Measurements from ENCODE around the gene DPPA5. TPM values are rescaled to one million over a fixed set of nuclear protein-coding genes. Genes with fewer than 3 reads are reported as not detected.
"Not testable (repeated sequence)": the region's sequence is repeated elsewhere in the genome, so short reads cannot be mapped to it uniquely, and the experiment has no call there.

The DPPA5 gene
- total RNA-seq, 1 donor from 2014 or later = not detected

DNA sequence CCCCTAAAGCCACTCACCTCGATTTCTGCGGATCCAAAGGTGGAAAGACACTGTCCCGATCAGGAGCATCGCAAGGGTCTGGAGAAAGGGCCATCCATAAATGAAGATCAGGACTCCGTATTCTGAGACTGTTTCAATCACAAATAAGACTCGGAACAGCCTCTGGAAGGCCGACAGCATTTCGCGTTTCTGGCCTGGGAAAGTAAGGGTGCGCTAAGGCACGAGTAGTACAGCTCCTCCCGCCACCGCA is 44.6 kb downstream of the DPPA5 start:
- H3K27me3 ChIP-seq (ENCODE audit: low read depth) = peaks cover 56% of the 10 kb centered on the region
- H3K4me3 ChIP-seq = peak overlapping the region; percentile 71
- DNase-seq = no peak
- peaks cover 15% of the 10 kb centered on the region for H3K4me1 ChIP-seq
- no peaks in the 10 kb centered on the region for H3K9me3 ChIP-seq (replicated peaks)
- H3K36me3 ChIP-seq = no peaks in the 10 kb centered on the region
- TF ChIP-seq CTCF (IDR thresholded peaks at IDR 0.05; ENCODE audit: borderline replicate concordance) = no peak
- no peak overlapping the region for H3K27ac ChIP-seq (replicated peaks)
- intact Hi-C loops (cut with micrococcal nuclease) = no loop called here

- TF ChIP-seq CTCF (IDR thresholded peaks at IDR 0.05; ENCODE audit: borderline replicate concordance) = no peak
- Histone ChIP-seq H3K27ac (replicated peaks) (no peak overlapping the region), H3K4me3 (peak overlapping the region; percentile 71), H3K4me1 (peaks cover 15% of the 10 kb centered on the region), H3K9me3 (replicated peaks) (no peaks in the 10 kb centered on the region), H3K36me3 (no peaks in the 10 kb centered on the region), H3K27me3 (ENCODE audit: low read depth) (peaks cover 51% of the 10 kb centered on the region)
- no peak for DNase-seq
- intact Hi-C loops (cut with micrococcal nuclease) = no loop called here
Measured at GRCh38 chr6:73308712-73309534, 45.2 kb downstream of the DPPA5 start.

DNA sequence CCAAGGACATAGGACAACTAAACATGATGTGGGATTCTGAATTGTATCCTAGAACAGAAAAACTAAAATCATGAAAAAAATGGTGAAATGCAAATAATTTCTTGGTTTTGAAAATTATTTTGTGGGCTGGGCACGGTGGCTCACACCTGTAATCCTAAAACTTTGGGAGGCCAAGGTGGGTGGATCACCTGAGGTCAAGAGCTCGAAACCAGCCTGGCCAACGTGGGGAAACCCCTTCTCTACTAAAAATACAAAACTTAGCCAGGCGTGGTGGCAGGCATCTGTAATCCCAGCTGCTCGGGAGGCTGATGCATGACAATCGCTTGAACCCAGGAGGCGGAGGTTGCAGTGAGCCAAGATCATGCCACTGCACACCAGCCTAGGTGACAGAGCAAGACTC is 50.3 kb downstream of the DPPA5 start:
- H3K9me3 ChIP-seq (replicated peaks); intact Hi-C loops (cut with micrococcal nuclease); H3K4me3 ChIP-seq; H3K36me3 ChIP-seq; H3K27ac ChIP-seq (replicated peaks); H3K4me1 ChIP-seq; DNase-seq: not testable (repeated sequence)
- peaks cover 38% of the 10 kb centered on the region for H3K27me3 ChIP-seq (ENCODE audit: low read depth)

Other genes starting within 250 kb of the DPPA5 start
- not detected for gene KHDC1L, start 128.8 kb downstream of the DPPA5 start, total RNA-seq
- gene KHDC1, start 91.1 kb downstream of the DPPA5 start, total RNA-seq = 1.1 TPM
- gene KHDC3L, start 8.4 kb upstream of the DPPA5 start, total RNA-seq = not detected
- gene OOEP, start 15.6 kb upstream of the DPPA5 start, total RNA-seq = not detected
- 0.41 TPM for gene DDX43, start 40.6 kb upstream of the DPPA5 start, total RNA-seq
- 0.96 TPM for gene CGAS, start 98.0 kb upstream of the DPPA5 start, total RNA-seq
- 30.4 TPM for gene MTO1, start 107.5 kb upstream of the DPPA5 start, total RNA-seq
- gene EEF1A1, start 166.8 kb upstream of the DPPA5 start, total RNA-seq = 1,882 TPM